ENCODE measurements around the gene PRLHR. TPM values are rescaled to one million over a fixed set of nuclear protein-coding genes. Genes with fewer than 3 reads are reported as not detected.

The PRLHR gene
- total and polyA plus RNA-seq, 2 donors from 2014 or later: not detected

DNA sequence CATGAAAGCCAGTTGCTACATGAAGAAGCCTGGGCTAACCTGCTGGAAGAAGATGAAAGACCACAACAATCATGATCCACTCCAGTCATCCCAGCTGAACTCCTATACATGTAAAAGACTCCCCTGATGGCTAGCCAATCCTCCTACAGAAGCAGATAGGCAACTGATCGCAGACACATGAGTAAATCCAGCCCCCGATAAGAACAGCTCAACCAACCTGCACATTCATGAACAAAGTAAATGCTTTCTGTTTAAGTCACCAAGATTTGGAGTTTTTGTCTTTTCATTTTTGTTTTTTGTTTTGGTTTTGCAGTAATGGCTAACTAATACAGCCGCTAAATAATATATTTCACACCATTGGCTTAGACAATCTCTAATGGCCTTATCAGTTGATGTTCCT is 53.7 kb downstream of the PRLHR start:
- H3K27ac ChIP-seq (ENCODE audit: low read depth in 2 of 2, low read length in 2 of 2): no peak overlapping the region
- no peak overlapping the region for H3K4me3 ChIP-seq (ENCODE audit: low read length in 3 of 3)
- H3K4me1 ChIP-seq (ENCODE audit: control insufficient read depth in 2 of 3, insufficient read depth in 2 of 3, low read depth in 1 of 3, low read length in 3 of 3): no peaks in the 10 kb centered on the region
- no peak overlapping the region for H3K9ac ChIP-seq (ENCODE audit: low read length in 3 of 3)
- peaks cover 0 to 2% (median 0%) of the 10 kb centered on the region in 3 donors for H3K9me3 ChIP-seq (ENCODE audit: control insufficient read depth in 2 of 3, insufficient read depth in 1 of 3, low read length in 3 of 3)
- no peak for TF ChIP-seq CTCF (IDR thresholded peaks at IDR 0.05; ENCODE audit: borderline replicate concordance, extremely low read depth, insufficient read depth)
- no peak for DNase-seq
- intact Hi-C loops (cut with DNase I): no loop called here
- no peak for FAIRE-seq
- H3K36me3 ChIP-seq (ENCODE audit: control insufficient read depth in 2 of 3, insufficient read depth in 3 of 3, low read length in 3 of 3): no peaks in the 10 kb centered on the region
- H3K27me3 ChIP-seq (ENCODE audit: control insufficient read depth, insufficient read depth, low read length): no peaks in the 10 kb centered on the region

Other genes starting within 250 kb of the PRLHR start
- gene CACUL1, start 159.3 kb upstream of the PRLHR start, total RNA-seq: 39.3 TPM
- gene CACUL1, start 159.3 kb upstream of the PRLHR start, polyA plus RNA-seq (ENCODE audit: insufficient read depth, low read depth, low replicate concordance): 5.3 TPM